SU-DHL-6 (cell line): Measurements from ENCODE around the gene IER5.

Experiments
- CTCF ChIP-seq: fragments of 200-600 bp; sonication (generic); IDR thresholded peaks from one replicate; pipeline ENCODE4 v1.5.1; 2017; ENCODE audit warnings: antibody characterized with exemption, mild to moderate bottlenecking, low read length, moderate library complexity; ENCODE audit not compliant: insufficient read depth, poor library complexity, severe bottlenecking
- EZH2phosphoT487 ChIP-seq: fragments of 200-600 bp; sonication (generic), shearing (Covaris generic); conservative IDR thresholded peaks from 2 replicates; pipeline ENCODE4 v1.6.1; 2018; ENCODE audit warnings: mild to moderate bottlenecking, antibody characterized with exemption, low read length, moderate library complexity, mixed read lengths

- TF ChIP-seq CTCF (no peak), EZH2phosphoT487 (no peak)
These were observed 23.8 kb downstream of the IER5 start for GRCh38 chr1:181112071-181112929.
